ENCODE data around the gene SCP2. TPM values are rescaled to one million over a fixed set of nuclear protein-coding genes. Genes with fewer than 3 reads are reported as not detected.

SCP2 gene
- total and polyA plus RNA-seq, 2 of the 4 experiments (the other 2 are of a cell fraction) = 70.4 to 83.1 TPM

DNA sequence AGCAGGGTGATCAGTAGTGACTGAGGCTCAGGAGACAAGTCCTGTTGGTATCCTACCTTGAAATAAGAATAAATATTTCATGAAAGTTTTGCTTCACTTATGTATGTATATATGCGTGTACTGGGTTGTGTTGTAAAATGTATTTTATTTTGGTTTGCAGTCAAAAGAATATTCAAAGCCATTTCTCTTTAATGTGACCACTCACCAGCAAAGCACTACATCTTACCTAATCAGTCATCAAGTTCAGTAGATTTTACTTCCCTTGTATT is 11.0 kb downstream of the SCP2 start:
- in situ Hi-C loops (cut with MboI; ENCODE audit: low sequenced_read_pairs) = no loop called here
- Histone ChIP-seq H3K4me2 (ENCODE audit: low read depth, low read length) (no peak overlapping the region), H3K9me3 (ENCODE audit: control insufficient read depth, insufficient read depth, low read length) (no peaks in the 10 kb centered on the region), H3K4me3 (ENCODE audit: insufficient read depth, low read depth, low read length) (no peak overlapping the region), H3K14ac (replicated peaks; ENCODE audit: low read depth, low read length) (no peak overlapping the region), H3K79me1 (ENCODE audit: low read depth in 1 of 2, low read length in 2 of 2) (peaks cover 11 to 16% of the 10 kb centered on the region in 2 experiments; a peak in 3 of 4 replicates), H2BK20ac (ENCODE audit: low read depth, low read length) (no peak overlapping the region), H3K9me1 (ENCODE audit: insufficient read depth, low read length) (no peaks in the 10 kb centered on the region), H2AK5ac (ENCODE audit: low read depth, low read length) (no peak overlapping the region), H3K23ac (ENCODE audit: low read depth, low read length) (no peak overlapping the region), H2BK5ac (ENCODE audit: low read depth, low read length, poor library complexity, severe bottlenecking) (no peak overlapping the region), H2BK15ac (ENCODE audit: low read depth, low read length) (no peak overlapping the region), H3K27me3 (ENCODE audit: control insufficient read depth, insufficient read depth, low read length) (no peaks in the 10 kb centered on the region), H4K5ac (ENCODE audit: low read depth, low read length) (no peak overlapping the region), H4K91ac (ENCODE audit: insufficient read depth, low read depth, low read length) (no peak overlapping the region), H3K56ac (ENCODE audit: extremely low read depth, insufficient read depth, low read length) (no peak overlapping the region), H2AFZ (replicated peaks; ENCODE audit: low read length, poor library complexity) (no peak overlapping the region), H3K9ac (ENCODE audit: low read depth, low read length) (no peak overlapping the region), H3K4me1 (ENCODE audit: control insufficient read depth, insufficient read depth, low read length) (peaks cover 2% of the 10 kb centered on the region; the same call in 1 of the 2 replicates), H4K20me1 (ENCODE audit: insufficient read depth, low read length) (no peaks in the 10 kb centered on the region), H3K4ac (ENCODE audit: low read depth, low read length) (no peak overlapping the region), H2AK9ac (replicated peaks; ENCODE audit: low read depth, low read length, poor library complexity) (no peak overlapping the region), H3K27ac (ENCODE audit: insufficient read depth, low read length) (no peak overlapping the region), H3K36me3 (ENCODE audit: control insufficient read depth, insufficient read depth, low read length) (no peaks in the 10 kb centered on the region), H2BK120ac (ENCODE audit: low read depth, low read length) (no peak overlapping the region), H4K8ac (ENCODE audit: low read depth in 2 of 2, low read length in 2 of 2) (no peak overlapping the region), H3K18ac (ENCODE audit: low read depth, low read length) (no peak overlapping the region)
- TF ChIP-seq MAFK (IDR thresholded peaks at IDR 0.05; ENCODE audit: low read depth, low read length) (no peak), SMC3 (IDR thresholded peaks at IDR 0.05; ENCODE audit: low read depth, low read length) (no peak), POLR2A (IDR thresholded peaks at IDR 0.05; ENCODE audit: low read depth, low read length) (no peak), BHLHE40 (IDR thresholded peaks at IDR 0.05; ENCODE audit: low read depth, low read length) (no peak), CEBPB (IDR thresholded peaks at IDR 0.05; ENCODE audit: low read depth, low read length) (no peak), RCOR1 (IDR thresholded peaks at IDR 0.05; ENCODE audit: insufficient replicate concordance, low read length) (no peak), RAD21 (IDR thresholded peaks at IDR 0.05; ENCODE audit: low read length) (no peak), MXI1 (IDR thresholded peaks at IDR 0.05; ENCODE audit: borderline replicate concordance, low read depth, low read length) (no peak), CHD1 (IDR thresholded peaks at IDR 0.05; ENCODE audit: low read depth, low read length) (no peak)
- dilution Hi-C loops (cut with HindIII; ENCODE audit: low sequenced_read_pairs, unreplicated experiment) = no loop called here
- no peak for DNase-seq
- ATAC-seq (ENCODE audit: low read depth) = no peak
- CTCF ChIA-PET = no interaction called here
- no CpG with 5 or more reads among the region's 1 CpG for WGBS, 2 experiments (ENCODE audit: extremely low coverage in 2 of 2, insufficient read length in 1 of 2)
- BruUV-seq (replicated peaks) = no TSS peak
- POLR2A ChIA-PET (ENCODE audit: unreplicated experiment) = no interaction called here
- intact Hi-C loops (cut with micrococcal nuclease) = no loop called here
